Muscle of leg (tissue), 11 donors: ENCODE data around the gene GALNT12. TPM values are rescaled to one million over a fixed set of nuclear protein-coding genes. Genes with fewer than 3 reads are reported as not detected.
A peak's percentile ranks its signal among the peaks of the same experiment; 100 is the strongest.

Source experiments
- DNase-seq: peaks from one replicate; pipeline ENCODE4 v3.0.0; 2013
- H3K27ac ChIP-seq: one replicate; pipeline ENCODE4 v1.5.1; 2013; ENCODE audit warnings: mild to moderate bottlenecking, low read length, control low read depth
- H3K27me3 ChIP-seq: one replicate; pipeline ENCODE4 v1.6.1; 2013; ENCODE audit warnings: low read length; ENCODE audit not compliant: control insufficient read depth, insufficient read depth
- H3K36me3 ChIP-seq: one replicate; pipeline ENCODE4 v1.6.1; 2013; ENCODE audit warnings: low read length; ENCODE audit not compliant: control insufficient read depth, insufficient read depth
- H3K4me1 ChIP-seq: one replicate; pipeline ENCODE4 v1.6.1; 2013; ENCODE audit warnings: low read length; ENCODE audit not compliant: control insufficient read depth, insufficient read depth
- H3K4me3 ChIP-seq: one replicate; pipeline ENCODE4 v1.5.1; 2013; ENCODE audit warnings: low read length, control low read depth
- H3K9me3 ChIP-seq: replicated peaks from 2 replicates; pipeline ENCODE4 v1.6.1; 2013; ENCODE audit warnings: low read depth, low read length; ENCODE audit not compliant: control insufficient read depth
- WGBS: methylation state at CpG from one replicate; pipeline ENCODE4 v1.1.5; 2013; ENCODE audit warnings: missing lambda C conversion rate; ENCODE audit not compliant: insufficient coverage; 5-methylcytosine and 5-hydroxymethylcytosine counted together
- polyA plus RNA-seq, 8 donors: library from polyadenylated mRNA; unstranded; fragments of 120-200 nt; gene quantifications; one replicate each; pipeline versions ENCODE4 v1.2.1 to v1.2.3, GENCODE V29; 2013; ENCODE audit warnings: inconsistent platforms in 1 of 8, low replicate concordance in 1 of 8; ENCODE audit not compliant: insufficient read length in 8 of 8, insufficient read depth in 1 of 8
- total RNA-seq: library from RNA; stranded (reverse); fragments of 120-200 nt; gene quantifications from one replicate; pipeline ENCODE4 v1.2.4, GENCODE V29; 2013

Gene GALNT12
- total and polyA plus RNA-seq, 9 donors: 2.7 to 4.6 (median 3.6) TPM

GRCh38 chr9:98846879-98847278 lies 39.4 kb downstream of the GALNT12 start:
- no peak for DNase-seq
- WGBS: no CpG with 5 or more reads among the region's 2 CpGs
- no peak overlapping the region for H3K4me3 ChIP-seq

GRCh38 chr9:98848450-98849149 lies 41.1 kb downstream of the GALNT12 start:
- 29% methylated on average over 10 of the region's 16 CpGs for WGBS
- H3K27me3 ChIP-seq: no peaks in the 10 kb centered on the region
- peaks cover 5% of the 10 kb centered on the region for H3K4me1 ChIP-seq
- H3K4me3 ChIP-seq: peak overlapping the region; percentile 23
- H3K36me3 ChIP-seq: no peaks in the 10 kb centered on the region
- H3K9me3 ChIP-seq: no peaks in the 10 kb centered on the region
- DNase-seq: peak; percentile 91
- no peak overlapping the region for H3K27ac ChIP-seq

More at GRCh38 chr9:98846879-98847278, 39.4 kb downstream of the GALNT12 start:
- Histone ChIP-seq H3K27ac (no peak overlapping the region), H3K36me3 (no peaks in the 10 kb centered on the region), H3K9me3 (no peaks in the 10 kb centered on the region), H3K27me3 (no peaks in the 10 kb centered on the region), H3K4me1 (peaks cover 5% of the 10 kb centered on the region)

- H3K4me1 ChIP-seq: peaks cover 5% of the 10 kb centered on the region
- no peak for DNase-seq
- no peak overlapping the region for H3K4me3 ChIP-seq
- no peak overlapping the region for H3K27ac ChIP-seq
- no peaks in the 10 kb centered on the region for H3K36me3 ChIP-seq
- no peaks in the 10 kb centered on the region for H3K9me3 ChIP-seq
- WGBS: no CpG with 5 or more reads among the region's 4 CpGs
- no peaks in the 10 kb centered on the region for H3K27me3 ChIP-seq
These were observed 42.1 kb downstream of the GALNT12 start for GRCh38 chr9:98849563-98849962.

- WGBS: 71% methylated on average over 4 of the region's 11 CpGs
- Histone ChIP-seq H3K9me3 (peaks cover 7% of the 10 kb centered on the region), H3K4me3 (no peak overlapping the region), H3K27ac (no peak overlapping the region), H3K4me1 (peaks cover 5% of the 10 kb centered on the region), H3K36me3 (no peaks in the 10 kb centered on the region), H3K27me3 (no peaks in the 10 kb centered on the region)
- DNase-seq: no peak
These were observed 43.6 kb downstream of the GALNT12 start for GRCh38 chr9:98850851-98851729.

GRCh38 chr9:98851730-98852459 lies 44.4 kb downstream of the GALNT12 start:
- DNase-seq: no peak
- Histone ChIP-seq H3K4me1 (peaks cover 5% of the 10 kb centered on the region), H3K27me3 (no peaks in the 10 kb centered on the region), H3K36me3 (no peaks in the 10 kb centered on the region), H3K27ac (no peak overlapping the region), H3K4me3 (no peak overlapping the region), H3K9me3 (peaks cover 10% of the 10 kb centered on the region)
- no CpG with 5 or more reads among the region's 6 CpGs for whole genome bisulfite sequencing

GRCh38 chr9:98852460-98852734 lies 44.9 kb downstream of the GALNT12 start:
- no peak for DNase-seq
- H3K4me3 ChIP-seq: no peak overlapping the region
- H3K27me3 ChIP-seq: no peaks in the 10 kb centered on the region
- WGBS: no CpG with 5 or more reads among the region's 6 CpGs
- H3K9me3 ChIP-seq: peaks cover 10% of the 10 kb centered on the region
- peaks cover 5% of the 10 kb centered on the region for H3K4me1 ChIP-seq
- H3K27ac ChIP-seq: no peak overlapping the region
- H3K36me3 ChIP-seq: no peaks in the 10 kb centered on the region

GRCh38 chr9:98852961-98853360 lies 45.5 kb downstream of the GALNT12 start:
- no peaks in the 10 kb centered on the region for H3K27me3 ChIP-seq
- no peak overlapping the region for H3K4me3 ChIP-seq
- H3K4me1 ChIP-seq: peaks cover 5% of the 10 kb centered on the region
- no CpG with 5 or more reads among the region's 2 CpGs for WGBS
- DNase-seq: no peak
- peaks cover 10% of the 10 kb centered on the region for H3K9me3 ChIP-seq
- H3K36me3 ChIP-seq: no peaks in the 10 kb centered on the region
- H3K27ac ChIP-seq: no peak overlapping the region

GRCh38 chr9:98854266-98854665 lies 46.8 kb downstream of the GALNT12 start:
- 62% methylated on average over 1 of the region's 2 CpGs for WGBS
- no peaks in the 10 kb centered on the region for H3K27me3 ChIP-seq
- H3K27ac ChIP-seq: no peak overlapping the region
- H3K4me3 ChIP-seq: no peak overlapping the region
- DNase-seq: no peak
- no peaks in the 10 kb centered on the region for H3K36me3 ChIP-seq
- H3K4me1 ChIP-seq: no peaks in the 10 kb centered on the region
- H3K9me3 ChIP-seq: peaks cover 10% of the 10 kb centered on the region

GRCh38 chr9:98855592-98855991 lies 48.1 kb downstream of the GALNT12 start:
- H3K27me3 ChIP-seq: no peaks in the 10 kb centered on the region
- H3K36me3 ChIP-seq: no peaks in the 10 kb centered on the region
- H3K9me3 ChIP-seq: peaks cover 10% of the 10 kb centered on the region
- no peak for DNase-seq
- no peak overlapping the region for H3K27ac ChIP-seq
- WGBS: no CpG with 5 or more reads among the region's 1 CpG
- no peak overlapping the region for H3K4me3 ChIP-seq
- peaks cover under 1% of the 10 kb centered on the region for H3K4me1 ChIP-seq

GRCh38 chr9:98856982-98857381 lies 49.5 kb downstream of the GALNT12 start:
- Histone ChIP-seq H3K4me1 (peaks cover 11% of the 10 kb centered on the region), H3K36me3 (no peaks in the 10 kb centered on the region), H3K27me3 (no peaks in the 10 kb centered on the region), H3K27ac (no peak overlapping the region), H3K9me3 (peaks cover 10% of the 10 kb centered on the region), H3K4me3 (no peak overlapping the region)
- no peak for DNase-seq
- 61% methylated on average over 2 of the region's 5 CpGs for WGBS
